ENCODE data around the gene SLC24A4. TPM values are rescaled to one million over a fixed set of nuclear protein-coding genes. Genes with fewer than 3 reads are reported as not detected.

SLC24A4 gene
- total RNA-seq, 1 experiment from 2014 or later = not detected

DNA sequence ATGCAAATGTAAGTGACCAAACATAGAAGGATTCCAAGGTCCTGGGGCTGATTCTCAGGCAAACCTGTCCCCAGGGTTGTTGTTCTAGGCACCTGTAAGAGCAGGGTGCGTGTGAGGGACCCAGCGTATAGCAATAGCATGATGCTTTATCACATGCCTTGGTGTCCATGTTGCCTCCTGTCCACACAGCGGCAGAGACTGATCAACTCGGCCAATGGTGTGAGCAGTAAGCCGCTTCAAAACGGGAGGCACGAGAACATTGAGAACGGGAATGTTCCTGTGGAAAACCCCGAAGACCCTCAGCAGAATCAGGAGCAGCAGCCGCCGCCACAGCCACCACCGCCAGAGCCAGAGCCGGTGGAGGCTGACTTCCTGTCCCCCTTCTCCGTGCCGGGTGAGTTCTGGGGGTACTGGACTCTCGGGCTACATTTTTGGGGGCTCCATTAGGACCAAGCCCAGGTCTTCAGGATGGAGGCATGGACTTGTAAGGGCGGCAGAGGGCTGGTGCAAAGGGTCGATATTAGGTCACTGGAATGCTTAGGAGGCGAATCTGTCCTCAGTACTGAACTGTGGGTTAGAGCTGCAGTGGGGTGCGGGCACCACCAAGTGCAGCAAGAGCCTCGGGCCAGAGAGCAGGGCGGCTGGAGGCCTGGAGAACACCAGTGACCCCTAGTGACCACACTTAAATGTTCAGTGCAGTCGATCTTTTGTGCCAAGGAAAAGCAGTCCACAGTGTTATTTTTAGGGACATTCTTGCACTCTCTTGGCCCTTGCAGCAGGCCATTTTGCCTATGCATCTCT lies 133.4 kb downstream of the SLC24A4 start:
- DNase-seq (ENCODE audit: low read depth) = peak; percentile 42

DNA sequence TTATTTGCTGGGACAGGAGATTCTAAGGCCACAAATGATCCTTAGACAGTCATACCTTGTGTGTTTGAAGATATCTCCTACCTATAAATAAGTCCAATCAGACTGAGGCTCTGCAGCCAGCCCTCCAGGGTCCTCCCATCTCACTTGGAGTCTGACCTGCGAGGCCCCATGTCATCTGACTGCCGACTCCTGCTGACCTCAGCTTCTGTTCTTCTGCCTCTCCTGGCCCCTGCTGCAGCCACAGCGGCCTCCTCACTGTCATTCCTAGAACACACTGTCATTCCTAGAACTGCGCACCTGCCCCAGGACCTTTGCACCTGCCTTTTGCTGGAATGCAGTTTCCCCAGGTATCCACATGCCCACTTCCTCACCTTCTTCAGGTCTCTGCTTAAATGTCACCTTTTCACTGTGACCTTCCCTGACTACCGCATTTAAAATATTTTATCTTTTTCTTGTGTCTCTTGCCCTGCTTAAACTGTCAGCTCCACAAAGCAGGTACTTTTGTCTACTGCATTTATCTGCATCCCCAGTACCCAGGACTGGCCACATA lies 134.1 kb downstream of the SLC24A4 start:
- no peak for DNase-seq (ENCODE audit: low read depth)

DNA sequence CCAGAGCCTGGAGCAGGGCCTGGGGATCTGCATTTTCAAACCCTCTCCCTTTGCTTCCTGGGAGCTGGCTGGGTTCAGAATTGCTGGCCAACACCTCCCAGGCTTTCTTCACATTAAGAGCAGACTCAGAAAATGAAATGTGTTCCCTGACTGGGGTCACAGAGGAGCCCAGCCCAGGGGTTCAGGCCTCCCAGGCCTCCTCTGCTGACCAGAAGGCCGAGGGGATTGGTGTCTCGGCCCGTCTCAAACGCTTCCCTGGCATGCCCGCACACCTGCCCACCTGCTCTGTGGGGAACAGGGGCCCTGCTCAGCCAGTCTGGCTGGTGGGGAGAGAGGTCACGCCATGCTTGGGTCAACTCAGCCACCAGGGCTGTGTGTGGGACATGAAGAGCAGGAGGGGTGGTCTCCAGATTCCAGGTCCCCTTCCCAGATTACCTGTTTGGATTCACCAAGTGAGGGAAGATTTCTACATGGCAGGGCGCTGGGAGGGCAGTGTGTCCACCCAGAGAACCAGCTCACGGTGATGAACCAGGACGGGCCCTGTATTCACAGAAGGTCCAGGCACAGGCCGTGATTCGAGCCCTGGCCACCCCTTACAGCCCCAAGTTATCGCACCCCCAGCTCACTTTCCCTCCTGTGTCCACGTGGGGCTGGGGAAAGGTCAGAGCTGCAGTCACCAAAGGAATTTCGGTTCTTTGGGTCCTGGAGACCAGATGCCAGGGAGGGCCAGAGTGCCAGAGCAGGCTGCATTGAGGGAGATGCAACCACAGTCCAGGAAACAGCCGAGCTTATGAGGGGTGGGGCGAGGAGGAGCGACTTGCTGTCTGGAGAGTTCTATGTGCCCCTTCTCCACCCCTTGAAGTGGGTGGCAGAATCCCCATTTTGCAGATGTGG lies 135.4 kb downstream of the SLC24A4 start:
- DNase-seq (ENCODE audit: low read depth) = no peak

DNA sequence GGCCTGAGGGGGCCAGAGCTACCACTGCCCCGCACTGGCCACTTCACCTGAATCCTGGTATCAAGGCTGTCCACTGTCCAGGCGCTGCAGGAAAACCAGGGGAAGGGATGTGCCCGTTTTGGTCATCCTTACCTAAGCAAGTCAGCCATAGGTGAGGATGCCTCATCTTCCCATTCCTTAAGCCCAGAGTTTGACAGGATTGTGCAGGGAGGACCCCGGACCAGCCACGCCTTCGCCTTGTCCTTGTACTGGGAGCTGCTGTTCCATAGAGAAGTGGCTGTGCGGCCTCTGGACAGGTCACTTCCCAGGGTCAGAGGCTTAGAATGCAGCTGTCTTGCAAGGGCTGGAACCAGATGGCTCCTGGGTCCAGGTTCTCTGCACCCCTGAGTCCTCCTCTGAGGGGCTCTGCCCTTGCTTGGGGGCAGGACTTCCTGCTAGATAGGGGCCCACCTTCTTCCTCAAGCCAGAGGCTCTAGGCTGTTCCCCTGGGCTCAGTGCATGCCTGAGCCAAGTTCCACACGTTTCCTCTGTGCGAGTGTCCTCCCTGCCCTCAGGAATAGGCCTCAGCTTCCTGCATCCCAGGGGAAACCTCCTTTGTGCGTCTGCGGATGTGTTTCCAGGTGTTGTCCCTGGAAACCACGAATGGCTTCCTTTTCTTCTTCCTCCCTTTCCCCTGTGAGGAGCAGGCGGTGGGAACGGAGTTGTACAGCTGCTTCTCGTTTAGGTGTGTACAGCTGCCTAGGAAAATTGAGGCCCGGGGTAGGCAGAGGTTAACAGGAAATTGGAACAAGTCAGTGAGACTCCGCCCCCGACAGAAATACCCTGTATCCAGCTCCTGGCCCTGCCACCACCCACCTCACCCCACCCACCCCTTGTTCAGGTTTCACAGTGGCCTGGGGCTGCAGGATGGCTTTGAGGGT lies 136.3 kb downstream of the SLC24A4 start:
- no peak for DNase-seq (ENCODE audit: low read depth)

DNA sequence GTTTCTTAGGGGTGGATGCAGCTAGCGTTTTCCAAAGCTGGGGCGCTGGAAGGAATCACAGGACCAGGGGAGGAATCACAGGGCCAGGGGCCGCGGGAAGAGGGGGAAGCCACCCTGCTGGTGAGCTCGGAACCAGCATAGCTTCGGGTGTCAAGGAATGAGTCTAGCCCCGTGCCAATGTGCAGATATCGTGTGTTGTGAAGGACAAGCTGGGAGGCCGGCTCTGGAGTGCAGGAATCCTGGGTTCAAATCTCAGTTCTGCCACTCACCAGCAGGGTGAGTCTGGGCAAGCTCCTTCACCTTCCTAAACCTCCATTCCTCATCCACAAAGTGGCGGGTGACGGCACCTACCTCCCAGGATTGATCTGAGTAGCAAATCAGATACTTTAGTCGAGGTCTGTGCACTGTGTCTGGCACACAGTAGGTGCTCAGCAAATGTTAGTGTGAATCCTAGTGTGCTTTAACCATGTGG lies 137.0 kb downstream of the SLC24A4 start:
- DNase-seq (ENCODE audit: low read depth) = no peak

DNA sequence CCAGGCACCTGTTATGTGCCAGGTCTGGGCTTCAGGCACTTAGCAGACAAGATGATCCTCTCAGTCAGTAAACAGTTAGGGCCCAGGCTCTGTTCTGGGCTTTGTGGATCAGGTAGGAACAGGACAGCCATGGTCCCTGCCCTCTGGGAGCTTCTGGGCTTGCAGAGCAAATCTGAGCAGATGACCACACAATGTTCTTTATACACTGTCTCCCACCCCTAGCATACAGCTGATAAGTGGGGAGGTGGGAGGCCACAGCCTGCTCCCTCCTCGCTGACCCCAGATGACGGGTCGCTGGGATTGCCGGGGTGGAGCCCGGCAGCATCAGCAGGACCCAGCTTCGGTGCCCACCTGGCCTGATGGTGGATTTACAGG lies 137.6 kb downstream of the SLC24A4 start:
- DNase-seq (ENCODE audit: low read depth) = no peak

DNA sequence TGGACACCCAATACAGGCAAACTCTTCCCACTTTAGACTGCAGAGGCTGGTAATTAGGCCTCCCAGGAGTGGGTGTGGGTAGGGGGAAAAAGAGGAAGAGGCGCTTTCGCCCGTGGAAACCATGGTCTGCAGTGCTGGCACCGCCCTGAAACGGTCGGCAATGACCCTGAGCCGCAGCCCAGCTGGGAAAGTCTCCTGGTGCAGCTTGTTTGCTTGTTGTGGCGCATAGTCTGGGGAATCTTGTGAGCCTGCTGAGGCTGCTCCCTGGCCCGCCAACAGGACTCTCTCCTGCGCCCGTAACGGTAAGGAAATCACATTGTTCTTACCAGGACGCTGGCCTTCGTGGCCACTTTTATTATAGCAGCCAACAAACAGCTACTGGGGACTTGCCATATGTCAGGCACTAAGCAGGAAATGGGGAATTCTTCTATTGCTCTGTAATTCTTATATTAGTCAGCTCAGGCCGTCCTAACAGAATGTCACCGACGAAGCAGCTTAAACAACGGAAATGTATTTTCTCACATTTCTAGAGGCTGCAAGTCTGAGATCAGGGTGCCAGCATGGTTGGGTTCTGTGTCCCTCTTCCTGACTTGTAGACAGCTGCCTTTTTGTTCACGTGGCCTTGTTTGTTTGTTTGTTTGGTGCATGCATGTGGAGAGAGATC lies 138.1 kb downstream of the SLC24A4 start:
- no peak for DNase-seq (ENCODE audit: low read depth)

DNA sequence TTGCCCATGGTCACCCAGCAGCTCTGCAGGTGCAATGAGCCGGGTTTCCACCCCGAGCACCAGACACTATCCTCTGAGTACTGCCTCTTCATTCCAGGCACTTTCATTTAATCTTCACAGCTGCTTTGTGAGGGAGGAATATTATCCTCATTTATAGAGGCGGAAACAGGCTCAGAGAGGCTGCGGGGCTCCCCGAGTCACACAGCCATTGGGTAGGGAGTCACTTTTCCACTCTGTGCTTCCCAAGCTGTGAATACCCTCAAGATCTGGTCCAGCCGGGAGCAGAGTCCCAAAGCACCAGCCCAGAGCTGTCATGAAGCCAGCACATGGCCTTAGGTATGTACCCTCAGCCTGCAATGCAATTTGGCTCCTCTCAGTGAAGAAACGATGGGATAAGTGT lies 138.9 kb downstream of the SLC24A4 start:
- no peak for DNase-seq (ENCODE audit: low read depth)

DNA sequence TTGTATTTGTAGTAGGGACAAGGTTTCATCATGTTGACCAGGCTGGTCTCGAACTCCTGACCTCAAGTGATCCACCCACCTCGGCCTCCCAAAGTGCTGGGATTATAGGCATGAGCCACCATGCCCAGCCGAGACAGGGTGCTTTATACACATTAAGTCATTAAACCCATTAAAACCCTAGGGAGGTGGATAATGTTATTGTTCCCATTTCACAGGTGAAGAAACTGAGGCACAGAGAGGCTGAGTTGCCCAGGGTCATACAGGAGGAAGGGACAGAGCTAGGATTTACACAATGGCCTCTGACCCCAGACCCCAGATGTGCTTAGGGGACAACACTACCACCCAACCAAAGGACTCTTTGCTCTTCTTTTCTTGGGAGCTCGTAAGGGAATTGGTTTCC lies 139.6 kb downstream of the SLC24A4 start:
- no peak for DNase-seq (ENCODE audit: low read depth)

DNA sequence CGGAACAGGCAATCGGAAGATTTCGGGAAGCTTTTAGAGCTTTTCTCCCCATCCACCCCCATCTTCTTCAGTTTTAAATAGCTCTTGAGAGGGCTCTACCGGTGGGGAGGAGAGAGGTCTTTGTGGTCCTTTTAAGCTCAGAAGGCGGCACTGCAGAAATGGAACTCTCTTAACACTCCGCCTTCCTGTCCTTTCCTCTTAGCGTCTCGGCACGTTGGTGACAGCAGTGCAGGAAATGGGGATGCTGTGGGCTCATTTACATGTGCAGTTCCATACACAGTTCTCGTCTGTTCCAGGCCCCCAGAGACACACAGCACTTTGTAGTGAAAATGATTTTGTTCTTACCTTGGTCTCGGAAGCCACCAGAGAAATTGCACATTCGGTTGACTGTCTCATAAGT lies 140.2 kb downstream of the SLC24A4 start:
- DNase-seq (ENCODE audit: low read depth) = no peak

DNA sequence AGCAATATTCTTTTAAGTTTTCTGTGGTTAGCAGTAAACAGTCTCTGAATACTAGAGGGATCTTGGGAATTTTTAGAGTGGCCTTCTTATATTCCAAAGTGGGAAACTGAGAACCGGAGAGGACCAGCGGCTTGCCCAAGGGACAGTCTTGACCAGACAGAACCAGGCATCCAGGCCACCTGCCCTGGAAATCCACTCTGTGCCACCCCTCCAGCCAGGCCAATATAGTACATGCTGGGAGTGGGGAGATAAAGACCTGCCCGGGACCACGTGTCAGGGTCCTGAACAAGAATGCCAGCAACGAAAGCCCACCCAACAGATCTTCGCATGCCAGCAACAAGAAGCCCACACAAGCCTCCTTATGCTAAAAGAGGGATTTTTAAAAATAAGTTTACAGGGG lies 141.2 kb downstream of the SLC24A4 start:
- no peak for DNase-seq (ENCODE audit: low read depth)

DNA sequence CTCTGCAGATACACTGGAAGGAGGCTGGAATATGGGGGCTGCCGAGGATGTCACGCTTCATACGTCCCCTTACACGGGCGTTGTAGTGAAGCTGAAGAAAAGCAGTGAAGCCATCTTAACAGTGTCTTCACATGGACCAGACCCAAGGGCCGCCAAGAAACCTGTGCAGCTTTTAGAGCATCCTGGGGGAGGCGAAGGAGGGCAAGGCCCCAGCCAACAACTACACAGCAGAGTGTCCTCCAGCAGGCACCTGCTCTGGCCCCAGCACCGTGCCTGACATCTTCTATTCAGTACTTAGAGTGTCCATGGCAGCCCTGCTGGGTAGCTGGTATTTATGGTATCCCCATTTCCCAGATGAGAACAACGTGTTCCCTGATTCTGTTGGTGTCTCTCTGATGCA lies 141.8 kb downstream of the SLC24A4 start:
- no peak for DNase-seq (ENCODE audit: low read depth)

DNA sequence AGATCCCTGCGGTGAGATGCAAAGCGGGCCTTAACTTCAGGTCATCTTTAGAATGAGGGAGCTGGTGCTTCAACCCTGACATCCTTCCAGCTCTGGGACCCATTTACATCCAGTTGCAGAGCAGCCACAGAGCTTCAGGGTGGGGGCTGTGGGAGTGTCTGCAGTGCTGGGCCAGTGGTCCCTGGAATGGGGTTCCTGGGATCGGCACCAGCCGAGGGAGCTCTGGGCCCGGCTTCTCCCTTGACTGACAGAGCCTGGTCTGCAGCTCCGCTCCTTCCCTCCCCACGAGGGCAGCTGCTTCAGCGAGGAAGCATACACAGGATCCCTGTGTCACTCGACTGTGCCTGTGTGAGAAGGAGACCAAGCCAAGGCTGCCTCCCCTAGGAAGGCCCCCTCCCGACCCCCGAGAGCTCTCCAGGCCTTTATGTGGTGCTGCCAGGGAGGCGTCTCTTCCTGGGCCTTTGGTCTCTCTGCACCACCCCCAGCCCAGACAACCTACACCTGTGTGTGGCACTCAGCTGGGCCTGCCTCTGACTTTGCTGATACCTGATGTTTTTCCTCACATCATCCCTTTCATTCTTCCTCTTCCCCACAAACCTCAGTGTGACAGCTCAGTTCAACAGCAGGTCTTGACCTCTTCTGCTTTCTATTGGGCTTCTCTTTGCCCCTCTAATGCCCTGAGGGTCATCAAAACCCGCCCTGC lies 142.5 kb downstream of the SLC24A4 start:
- DNase-seq (ENCODE audit: low read depth) = no peak

DNA sequence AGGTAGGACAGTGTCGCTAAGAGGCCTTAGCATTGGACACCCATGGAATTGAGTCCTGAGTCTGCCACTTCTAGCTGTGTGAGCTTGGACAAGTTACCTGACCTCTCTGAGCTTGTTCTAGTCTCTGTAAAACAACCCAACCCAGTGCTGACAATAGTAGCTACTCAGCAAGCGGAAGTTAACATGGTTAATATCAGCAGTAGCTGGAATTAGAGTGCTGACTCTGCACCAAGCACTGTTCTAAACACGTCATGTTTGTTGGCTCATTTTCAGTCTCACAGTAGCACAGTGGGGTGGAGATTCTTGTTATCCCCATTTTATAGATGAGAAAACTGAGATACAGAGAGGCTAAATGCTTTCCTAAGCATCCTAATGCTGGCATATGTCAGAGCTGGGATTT lies 143.1 kb downstream of the SLC24A4 start:
- DNase-seq (ENCODE audit: low read depth) = no peak

DNA sequence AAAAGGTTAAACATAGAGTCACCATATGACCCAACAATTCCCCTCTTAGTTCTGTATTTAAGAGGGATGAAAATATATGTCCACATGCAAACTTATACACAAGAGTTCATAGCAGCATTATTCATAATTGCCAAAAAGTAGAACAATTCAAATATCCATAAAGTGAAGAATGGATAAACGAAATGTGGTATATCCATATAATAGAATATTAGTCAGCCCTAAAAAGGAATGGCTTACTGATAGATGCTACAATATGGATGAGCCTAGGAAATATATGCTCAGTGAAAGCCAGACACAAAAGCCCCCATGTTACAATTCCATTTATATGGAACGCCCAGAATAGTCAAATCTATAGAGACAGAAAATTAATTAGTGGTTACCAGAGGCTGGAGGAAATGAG lies 146.6 kb downstream of the SLC24A4 start:
- DNase-seq (ENCODE audit: low read depth) = no peak

DNA sequence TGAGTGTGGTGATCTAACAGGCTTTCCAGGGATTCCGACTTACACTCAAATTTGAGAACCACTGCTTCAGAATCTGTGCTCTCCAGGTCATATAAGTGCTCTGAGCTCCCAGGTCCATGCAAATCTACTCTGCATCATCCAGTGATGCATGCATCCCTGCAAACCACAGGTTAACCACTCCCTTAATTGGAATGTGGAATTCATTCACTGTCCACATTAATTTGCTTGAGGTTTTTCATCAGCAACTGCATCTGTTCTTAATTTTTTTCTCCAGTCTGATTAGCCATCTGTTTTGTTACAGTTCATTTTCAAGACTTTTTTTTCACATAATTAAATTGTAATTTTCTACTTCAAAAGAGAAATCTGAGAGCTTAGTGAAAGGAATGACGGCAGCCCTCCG lies 147.2 kb downstream of the SLC24A4 start:
- DNase-seq (ENCODE audit: low read depth) = peak; percentile 62

DNA sequence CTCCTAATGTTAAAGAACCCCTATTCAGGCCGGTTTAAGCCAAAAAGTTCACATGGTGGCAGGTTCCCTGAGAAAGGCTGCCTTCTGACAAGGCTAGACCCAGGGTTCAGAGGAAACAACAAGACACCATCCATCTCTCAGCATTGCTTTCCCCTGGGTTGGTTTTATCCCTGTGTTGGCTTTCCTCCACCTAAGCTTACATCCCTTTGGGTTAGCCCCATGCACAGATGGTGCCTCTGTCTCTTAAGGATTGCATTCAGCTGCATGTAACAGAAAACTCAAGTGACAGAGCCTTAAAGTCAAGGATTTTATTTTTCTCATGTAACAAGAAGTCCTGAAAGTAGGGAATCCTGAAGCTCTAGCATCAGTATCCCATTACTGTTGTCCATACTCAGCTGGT lies 147.8 kb downstream of the SLC24A4 start:
- no peak for DNase-seq (ENCODE audit: low read depth)

DNA sequence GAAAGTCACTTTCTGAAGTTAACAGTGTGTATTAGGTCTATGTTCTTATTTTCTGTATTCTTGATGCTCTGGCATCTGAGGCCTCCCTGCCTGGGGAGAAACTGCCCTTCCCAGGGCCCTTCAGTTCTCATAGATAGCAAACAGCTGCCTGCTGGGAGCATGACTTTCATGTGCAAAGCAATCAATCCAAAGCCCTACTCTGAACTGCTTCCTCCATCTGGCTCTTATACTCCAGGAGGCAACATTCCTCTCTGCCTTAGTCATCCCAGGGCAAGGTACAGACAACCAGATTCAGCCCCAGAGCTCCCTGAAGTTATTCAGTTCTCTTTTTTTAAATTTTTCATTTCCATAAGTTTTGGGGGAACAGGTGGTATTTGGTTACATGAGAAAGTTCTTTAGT lies 149.0 kb downstream of the SLC24A4 start:
- DNase-seq (ENCODE audit: low read depth) = peak; percentile 84

DNA sequence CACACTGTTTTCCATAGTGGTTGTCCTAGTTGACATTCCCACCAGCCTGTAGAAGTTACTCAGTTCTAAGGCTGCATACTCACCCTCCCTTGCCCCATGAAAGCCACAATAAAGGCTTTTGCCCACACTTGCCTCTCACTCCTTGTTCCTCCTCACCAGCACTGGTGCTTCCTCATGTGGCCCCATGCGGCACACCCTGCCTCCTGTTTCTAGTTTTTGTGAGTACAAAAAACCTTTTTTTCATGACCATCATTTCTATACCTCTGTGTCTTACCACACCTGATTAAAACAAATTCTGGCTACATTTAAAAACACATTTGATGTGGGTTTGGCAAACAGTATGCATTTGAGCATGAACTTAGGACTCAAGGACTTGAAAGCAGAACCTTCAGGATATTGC lies 149.9 kb downstream of the SLC24A4 start:
- DNase-seq (ENCODE audit: low read depth) = no peak
